Glomerular visceral epithelial cell (primary cell): ENCODE measurements around the gene ITGA3.
A peak's percentile ranks its signal among the peaks of the same experiment; 100 is the strongest.

Experiments used
- DNase-seq: peaks from one replicate; pipeline ENCODE4 v3.0.0-alpha.2; 2016; ENCODE audit errors: extremely low spot score

Gene ITGA3

DNA sequence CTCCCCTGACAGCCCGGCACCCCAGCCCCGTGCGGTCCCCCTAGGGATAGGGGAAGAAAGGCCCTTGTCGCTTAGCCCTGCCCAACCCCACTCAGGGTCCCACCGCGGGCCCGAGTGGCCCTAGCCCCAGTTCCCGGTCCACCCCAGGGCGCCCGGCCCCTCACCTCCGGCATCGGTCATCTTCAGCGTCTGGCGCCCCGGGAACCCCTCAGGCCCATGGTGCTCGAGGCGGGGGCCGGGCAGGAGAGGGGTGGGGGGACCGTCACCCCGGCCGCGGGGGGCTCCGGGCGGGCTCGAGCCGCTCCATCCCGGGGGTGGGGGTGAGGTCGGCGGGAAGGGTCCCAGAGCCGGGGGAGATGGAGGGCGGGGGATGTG lies 73.4 kb downstream of the ITGA3 start:
- no peak for DNase-seq

DNA sequence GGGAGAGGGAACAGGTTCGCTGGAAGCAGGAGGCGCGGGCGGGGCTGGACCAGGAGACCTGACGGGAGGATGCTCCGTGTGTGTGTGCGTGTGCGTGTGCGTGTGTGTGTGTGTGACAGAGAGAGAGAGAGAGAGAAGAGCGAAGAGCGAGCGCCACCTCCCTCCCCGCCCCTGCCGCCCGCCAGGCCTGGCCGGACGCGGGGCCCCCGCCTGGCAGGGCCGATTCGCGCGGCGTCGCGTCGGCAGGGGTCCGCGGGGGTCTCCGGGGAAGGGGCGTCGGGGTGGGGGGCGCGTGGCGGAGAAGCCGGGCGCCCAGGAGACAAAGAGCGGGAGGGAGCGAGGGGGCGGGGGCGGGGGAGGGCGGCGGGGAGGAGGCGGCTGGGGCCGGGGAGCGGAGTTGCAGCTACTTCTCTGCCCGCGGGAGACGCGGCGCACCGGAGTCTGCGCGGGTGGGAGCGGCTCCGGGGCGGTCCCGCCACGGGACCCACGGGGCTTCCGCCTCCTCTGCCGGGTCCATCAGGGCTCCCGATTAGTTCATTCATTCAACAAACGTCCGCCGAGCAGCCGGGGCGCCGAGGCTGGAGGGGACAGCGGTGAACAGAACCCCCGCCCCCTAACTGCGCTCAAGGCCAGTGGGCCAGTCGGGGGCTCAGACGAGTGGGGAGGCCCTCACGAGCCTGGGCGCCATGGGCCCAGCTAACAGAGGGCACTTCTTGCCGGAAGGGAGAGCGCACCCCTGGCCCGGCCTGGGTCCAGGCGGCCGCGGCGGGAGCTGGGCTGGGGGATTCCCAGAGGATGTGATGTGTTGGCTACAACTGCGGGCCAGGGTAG lies 74.0 kb downstream of the ITGA3 start, which contains the start of gene SAMD14:
TSS of gene SAMD14 (minus strand) at position 433 of the 831 bp plus-strand sequence. CDS start 5,201 bp downstream, outside the sequence.
- DNase-seq = peak; percentile 62

- no peak for DNase-seq
Measured at GRCh38 chr17:50130559-50131305, 74.8 kb downstream of the ITGA3 start.

GRCh38 chr17:50132104-50132794 lies 76.3 kb downstream of the ITGA3 start:
- no peak for DNase-seq

GRCh38 chr17:50133028-50133768 lies 77.3 kb downstream of the ITGA3 start:
- DNase-seq = peak; percentile 54

DNA sequence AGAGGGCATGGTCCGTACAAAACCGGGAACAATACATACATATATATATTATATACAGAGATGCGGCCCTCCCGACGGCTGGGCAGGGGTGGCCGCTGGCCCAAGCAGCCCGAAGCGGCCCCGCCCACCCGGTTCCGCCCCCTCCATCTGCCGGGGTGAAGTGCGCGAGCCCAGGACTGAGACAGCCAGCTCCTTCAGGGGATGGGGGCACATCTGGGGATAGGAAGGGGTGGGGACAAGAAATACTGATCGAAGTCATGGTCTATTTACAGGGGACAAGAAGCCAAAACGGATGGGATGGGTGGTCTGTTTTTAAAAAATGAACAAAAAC lies 77.8 kb downstream of the ITGA3 start:
- no peak for DNase-seq

GRCh38 chr17:50134206-50135110 lies 78.5 kb downstream of the ITGA3 start:
- no peak for DNase-seq

- no peak for DNase-seq
Measured at GRCh38 chr17:50135316-50136095, 79.6 kb downstream of the ITGA3 start.

DNA sequence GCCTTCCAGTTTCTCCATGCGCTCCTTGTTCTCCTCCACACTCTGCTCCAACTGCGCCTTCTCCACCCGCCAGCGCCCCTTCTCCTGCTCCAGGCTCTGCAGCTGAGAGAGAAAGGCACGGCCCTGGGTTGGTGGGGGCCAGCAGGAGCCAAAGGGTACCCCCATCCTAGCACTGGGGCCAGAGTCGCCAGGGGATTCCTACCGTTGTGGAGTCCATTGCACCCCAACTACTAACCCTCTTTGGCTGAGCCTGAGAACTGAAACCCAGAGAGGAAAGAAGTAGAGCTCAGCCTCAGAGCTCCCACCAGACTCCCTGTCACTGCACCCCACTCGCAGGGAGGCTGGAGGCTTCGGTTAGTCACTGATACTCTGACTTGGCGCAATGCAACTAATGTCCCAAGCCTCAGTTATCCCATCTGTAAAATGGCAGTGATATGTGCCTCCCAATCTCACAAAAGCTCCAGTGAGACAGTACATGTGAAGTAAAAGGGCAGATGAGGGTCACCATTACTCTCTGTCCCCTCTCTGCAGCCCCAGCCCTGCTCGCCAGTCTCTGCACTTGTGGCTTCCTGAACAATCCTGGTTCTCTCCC lies 80.3 kb downstream of the ITGA3 start:
- no peak for DNase-seq

- no peak for DNase-seq
Measured at GRCh38 chr17:50137042-50137441, 81.1 kb downstream of the ITGA3 start.

DNA sequence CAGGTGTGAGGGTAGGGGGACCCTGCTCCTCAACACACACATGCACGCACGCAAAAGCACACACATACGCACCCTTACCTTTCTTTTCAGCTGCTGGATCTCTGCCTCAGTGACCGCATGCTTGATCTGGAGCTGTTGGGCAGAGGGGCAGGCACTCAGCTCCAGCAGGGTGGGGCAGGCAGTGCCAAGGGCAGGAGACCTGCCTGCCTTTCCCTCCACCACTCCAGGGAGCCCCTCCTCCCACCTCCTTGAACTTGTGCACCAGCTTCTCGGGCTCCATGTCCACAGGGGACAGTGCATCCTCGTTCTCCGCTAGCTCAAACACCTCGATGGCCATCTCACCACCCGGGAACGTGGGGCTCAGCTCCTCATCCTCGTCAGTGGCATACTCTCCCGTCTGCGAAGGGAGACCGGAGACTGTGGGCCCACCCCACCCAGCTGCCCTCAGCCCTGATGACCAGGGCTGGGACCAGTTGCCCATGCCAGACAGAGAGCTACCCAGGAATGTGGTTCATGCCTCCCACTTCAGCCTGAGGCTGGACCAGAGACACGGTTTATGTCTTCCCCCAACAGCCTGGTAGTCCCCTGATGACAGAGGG lies 83.4 kb downstream of the ITGA3 start:
- DNase-seq = no peak
